Measurements from ENCODE around the gene IFRD2.
A peak's percentile ranks its signal among the peaks of the same experiment; 100 is the strongest.
"Not testable (repeated sequence)": the region's sequence is repeated elsewhere in the genome, so short reads cannot be mapped to it uniquely, and the experiment has no call there.

The IFRD2 gene

GRCh38 chr3:50268276-50268675, 24.0 kb downstream of the IFRD2 start:
- DNase-seq (ENCODE audit: low read depth): no peak

GRCh38 chr3:50267280-50267913, 24.8 kb downstream of the IFRD2 start:
- no peak for DNase-seq (ENCODE audit: low read depth)

GRCh38 chr3:50266836-50267235, 25.4 kb downstream of the IFRD2 start:
- no peak for DNase-seq (ENCODE audit: low read depth)

- no peak for DNase-seq (ENCODE audit: low read depth)
Measured at GRCh38 chr3:50266017-50266416, 26.2 kb downstream of the IFRD2 start.

GRCh38 chr3:50265571-50265970, 26.7 kb downstream of the IFRD2 start:
- DNase-seq (ENCODE audit: low read depth): no peak

GRCh38 chr3:50264964-50265485, 27.2 kb downstream of the IFRD2 start:
- no peak for DNase-seq (ENCODE audit: low read depth)

GRCh38 chr3:50264383-50264963, 27.8 kb downstream of the IFRD2 start:
- peak; percentile 80 for DNase-seq (ENCODE audit: low read depth)

GRCh38 chr3:50263478-50264382, 28.5 kb downstream of the IFRD2 start:
- DNase-seq (ENCODE audit: low read depth): no peak

GRCh38 chr3:50262778-50263177, 29.5 kb downstream of the IFRD2 start:
- DNase-seq (ENCODE audit: low read depth): no peak

GRCh38 chr3:50262200-50262599, 30.0 kb downstream of the IFRD2 start:
- DNase-seq (ENCODE audit: low read depth): not testable (repeated sequence)

GRCh38 chr3:50261505-50261904, 30.7 kb downstream of the IFRD2 start:
- DNase-seq (ENCODE audit: low read depth): no peak

- no peak for DNase-seq (ENCODE audit: low read depth)
Measured at GRCh38 chr3:50260942-50261441, 31.2 kb downstream of the IFRD2 start.

GRCh38 chr3:50260027-50260941, 31.9 kb downstream of the IFRD2 start:
- DNase-seq (ENCODE audit: low read depth): no peak

- DNase-seq (ENCODE audit: low read depth): no peak
Measured at GRCh38 chr3:50259432-50260026, 32.7 kb downstream of the IFRD2 start.

GRCh38 chr3:50258979-50259378, 33.2 kb downstream of the IFRD2 start:
- no peak for DNase-seq (ENCODE audit: low read depth)

GRCh38 chr3:50258029-50258680, 34.1 kb downstream of the IFRD2 start:
- DNase-seq (ENCODE audit: low read depth): no peak

GRCh38 chr3:50256978-50257890, 35.0 kb downstream of the IFRD2 start:
- no peak for DNase-seq (ENCODE audit: low read depth)

- DNase-seq (ENCODE audit: low read depth): no peak
Measured at GRCh38 chr3:50255251-50255615, 37.0 kb downstream of the IFRD2 start.

GRCh38 chr3:50254577-50255250, 37.5 kb downstream of the IFRD2 start:
- DNase-seq (ENCODE audit: low read depth): no peak

All from GM04503 (cell line).